Endothelial cell of umbilical vein (primary cell): ENCODE measurements around the gene ZNF837. TPM values are rescaled to one million over a fixed set of nuclear protein-coding genes. Genes with fewer than 3 reads are reported as not detected.
A peak's percentile ranks its signal among the peaks of the same experiment; 100 is the strongest.

Experiments used
- BruUV-seq: library from RNA; stranded (reverse); fragments of 400-500 nt; replicated peaks from 2 replicates; lab custom pipeline; 2021; lab: Mats Ljungman, UMichigan
- CTCF ChIA-PET: fragments of 300-600, 350-600 bp; sonication (Branson Sonifier 250); formaldehyde crosslinking; loops from one replicate; lab custom pipeline; 2021; ENCODE audit warnings: antibody characterized with exemption, inconsistent platforms; lab: Charles Lee
- POLR2A ChIA-PET: fragments of 300-600, 350-600 bp; sonication (Branson Sonifier 250); formaldehyde crosslinking; loops from one replicate; lab custom pipeline; 2021; ENCODE audit warnings: antibody characterized with exemption, inconsistent platforms; lab: Charles Lee
- DNase-seq: peaks from one replicate; pipeline ENCODE4 v3.0.0-alpha.2; 2011; ENCODE audit warnings: low read depth, low spot score
- FAIRE-seq: peaks from 2 replicates; lab custom pipeline; 2011; peaks lifted over from hg19 to GRCh38; lab: Jason Lieb, UNC
- H2AFZ ChIP-seq: 2 replicates; pipeline ENCODE4 v1.6.0; 2012; ENCODE audit warnings: low read depth, low read length, control low read depth, inconsistent platforms
- H3K27ac ChIP-seq: 2 replicates; pipeline ENCODE4 v1.5.1; 2011; ENCODE audit warnings: low read depth, mild to moderate bottlenecking, control low read depth, low read length, moderate library complexity; ENCODE audit not compliant: insufficient read depth
- H3K27me3 ChIP-seq, 2 experiments: 2 replicates each; pipeline versions ENCODE4 v1.6.0 to v1.6.1; 2011; ENCODE audit warnings: low read length in 2 of 2, mixed read lengths in 1 of 2; ENCODE audit not compliant: control insufficient read depth in 2 of 2, insufficient read depth in 2 of 2
- H3K36me3 ChIP-seq, 2 experiments: 2 replicates in 1 of 2; 3 replicates in 1 of 2; pipeline ENCODE4 v1.5.1; 2011; ENCODE audit warnings: low read length in 2 of 2, mild to moderate bottlenecking in 1 of 2, moderate library complexity in 1 of 2; ENCODE audit not compliant: control insufficient read depth in 2 of 2, insufficient read depth in 2 of 2; ENCODE audit errors: extremely low read depth in 1 of 2
- H3K4me1 ChIP-seq: 3 replicates; pipeline ENCODE4 v1.5.1; 2011; ENCODE audit warnings: mild to moderate bottlenecking, low read length; ENCODE audit not compliant: control insufficient read depth, insufficient read depth; ENCODE audit errors: extremely low read depth
- H3K4me2 ChIP-seq: 2 replicates; pipeline ENCODE4 v1.6.1; 2011; ENCODE audit warnings: low read length, control low read depth, mixed read lengths; ENCODE audit not compliant: insufficient read depth
- H3K4me3 ChIP-seq, 3 experiments: fragments of 200-600 bp in 1 of 3; sonication (generic), shearing (Covaris generic) in 1 of 3; replicated peaks in 1 of 3; 2 replicates each; pipeline ENCODE4 v1.5.1; 2011 to 2016; ENCODE audit warnings: control low read depth in 3 of 3, low read length in 3 of 3, mild to moderate bottlenecking in 2 of 3, inconsistent platforms in 1 of 3, low read depth in 1 of 3, moderate library complexity in 1 of 3; ENCODE audit not compliant: insufficient read depth in 1 of 3
- H3K79me2 ChIP-seq: 2 replicates; pipeline ENCODE4 v1.6.0; 2012; ENCODE audit warnings: low read length, inconsistent platforms; ENCODE audit not compliant: control insufficient read depth, insufficient read depth
- H3K9ac ChIP-seq: replicated peaks from 2 replicates; pipeline ENCODE3; 2011; ENCODE audit warnings: low read length, control low read depth; ENCODE audit not compliant: insufficient read depth; ENCODE audit errors: extremely low read depth
- H3K9me1 ChIP-seq: replicated peaks from 3 replicates; pipeline ENCODE4 v1.6.0; 2011; ENCODE audit warnings: mild to moderate bottlenecking, low read length; ENCODE audit not compliant: control insufficient read depth, insufficient read depth; ENCODE audit errors: extremely low read depth
- H3K9me3 ChIP-seq: replicated peaks from 2 replicates; pipeline ENCODE4 v1.5.1; 2012; ENCODE audit warnings: low read length, inconsistent platforms; ENCODE audit not compliant: control insufficient read depth, insufficient read depth
- H4K20me1 ChIP-seq: replicated peaks from 2 replicates; pipeline ENCODE3; 2011; ENCODE audit warnings: mild to moderate bottlenecking, low read length; ENCODE audit not compliant: control insufficient read depth, insufficient read depth; ENCODE audit errors: extremely low read depth
- EZH2 ChIP-seq: IDR thresholded peaks from 2 replicates; pipeline ENCODE4 v1.6.1; 2012; ENCODE audit warnings: borderline replicate concordance, low read depth, mild to moderate bottlenecking, moderate library complexity, low read length, inconsistent platforms; ENCODE audit not compliant: severe bottlenecking
- FOS ChIP-seq: IDR thresholded peaks from 2 replicates; pipeline ENCODE4 v1.6.1; 2011; ENCODE audit warnings: mild to moderate bottlenecking, low read length, moderate library complexity, borderline replicate concordance; ENCODE audit not compliant: insufficient read depth
- JUN ChIP-seq: IDR thresholded peaks from 2 replicates; pipeline ENCODE4 v1.6.1; 2011; ENCODE audit warnings: borderline replicate concordance, low read depth; ENCODE audit not compliant: insufficient read length, insufficient read depth
- MYC ChIP-seq: IDR thresholded peaks from one replicate; pipeline ENCODE4 v1.6.1; 2011; ENCODE audit warnings: mild to moderate bottlenecking, low read depth, low read length
- POLR2A ChIP-seq: IDR thresholded peaks from 2 replicates; pipeline ENCODE4 v1.6.1; 2012; ENCODE audit warnings: low read depth, mild to moderate bottlenecking, control low read depth, low read length
- POLR2AphosphoS5 ChIP-seq: IDR thresholded peaks from 2 replicates; pipeline ENCODE4 v1.6.1; 2012; ENCODE audit warnings: low read depth, mild to moderate bottlenecking, control low read depth, low read length, moderate library complexity; ENCODE audit not compliant: insufficient read depth
- dilution Hi-C: fragments of 300-500 bp; cut with MboI; formaldehyde crosslinking; loops from one replicate; pipeline ENCODE4 v1.15.0; 2019; ENCODE audit warnings: low sequenced_read_pairs; ENCODE audit not compliant: extremely low pct_ligation_motif_present
- intact Hi-C: fragments of 100-400 bp; cut with micrococcal nuclease; formaldehyde crosslinking; loops from one replicate; pipeline ENCODE4 v1.10.0; 2022
- polyA plus RNA-seq, 4 experiments: library from polyadenylated mRNA; depleted of rRNA in 3 of 4; stranded (reverse) in 3 of 4; unstranded in 1 of 4; fragments of >200 nt; gene quantifications; 2 replicates each; pipeline versions ENCODE4 v1.2.1 to v1.2.3, GENCODE V29; 2011 to 2012; ENCODE audit warnings: missing spikeins in 1 of 4
- total RNA-seq: library from RNA; stranded (reverse); gene quantifications from 2 replicates; pipeline ENCODE4 v1.2.3, GENCODE V29; 2021
- TF ChIP-seq, protein P1 (sequence below), 2 donors: IDR thresholded peaks; 1 replicate in 1 of 2; 2 replicates in 1 of 2; pipeline ENCODE4 v1.5.1; 2011; ENCODE audit warnings: low read length in 2 of 2, mild to moderate bottlenecking in 2 of 2, moderate library complexity in 2 of 2, control low read depth in 1 of 2, inconsistent platforms in 1 of 2, low read depth in 1 of 2; ENCODE audit not compliant: insufficient read depth in 1 of 2; ENCODE audit errors: extremely low read depth in 1 of 2
- TF ChIP-seq, protein P2 (sequence below): IDR thresholded peaks from 2 replicates; pipeline ENCODE4 v1.6.1; 2011; ENCODE audit not compliant: insufficient read depth, insufficient read length

ZNF837 gene
- total and polyA plus RNA-seq, 2 donors (not counting 3 experiments of a cell fraction or from before 2014, with no cell fraction given) = 1.4 to 1.6 TPM

DNA sequence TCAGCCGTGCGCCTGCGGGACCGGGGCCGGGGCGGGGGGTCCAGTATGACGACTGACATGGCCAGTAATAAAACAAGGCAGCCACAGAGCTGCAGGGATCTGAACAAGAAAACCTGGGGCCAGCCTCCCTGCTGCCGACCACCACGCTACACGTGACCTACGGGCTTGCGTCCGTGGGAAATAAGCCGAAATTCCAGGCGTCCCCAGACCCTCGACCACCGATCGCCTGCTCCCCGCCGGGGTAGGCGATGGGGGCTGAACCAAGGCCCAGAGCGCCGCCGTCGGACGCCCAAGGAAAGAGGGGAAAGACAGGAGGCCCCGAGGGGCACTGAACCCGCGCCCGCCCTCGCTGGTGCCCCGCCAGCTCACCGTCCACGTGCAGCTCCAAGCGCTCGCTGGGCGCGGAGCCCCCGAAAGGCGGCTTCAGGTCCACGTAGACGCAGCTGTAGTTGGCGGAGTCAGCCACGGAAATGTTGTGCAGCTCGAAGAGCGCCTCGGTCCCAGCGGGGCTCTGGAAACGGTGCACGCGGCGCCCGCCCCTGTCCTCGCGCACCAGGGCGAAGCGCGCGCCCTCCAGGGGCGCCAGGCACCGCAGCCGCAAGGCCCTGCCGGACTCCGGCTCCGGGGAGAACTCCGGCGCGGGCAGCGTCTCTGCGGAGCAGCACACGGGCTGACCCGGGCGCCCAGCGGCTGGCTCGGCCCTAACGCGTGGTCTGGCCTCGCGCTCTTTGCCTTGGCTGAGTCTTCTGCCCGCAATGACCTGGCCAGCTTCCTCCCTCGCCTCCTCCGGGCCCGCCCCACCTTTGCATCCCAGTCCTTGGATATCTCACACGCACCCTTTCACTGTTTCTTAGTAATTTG, 30.6 kb downstream of the ZNF837 start:
- H3K9ac ChIP-seq = no peak overlapping the region
- H3K36me3 ChIP-seq = no peaks in the 10 kb centered on the region
- ChIA-PET POLR2A (no interaction called here), CTCF (interaction anchor here (0.9 kb wide), 1 partner anchor 10 kb away, joined by 3 read pairs; no protein-coding TSS in a partner anchor)
- no peaks in the 10 kb centered on the region for H3K9me3 ChIP-seq
- no peaks in the 10 kb centered on the region for H3K79me2 ChIP-seq
- intact Hi-C loops (no loop called here), dilution Hi-C loops (no loop called here)
- peak overlapping the region; percentile 50 for H2AFZ ChIP-seq
- H3K27ac ChIP-seq = no peak overlapping the region
- peak overlapping the region; percentile 19 for H3K4me2 ChIP-seq
- H3K4me1 ChIP-seq = peaks cover 5% of the 10 kb centered on the region
- BruUV-seq = no TSS peak
- DNase-seq (no peak), FAIRE-seq (no peak)
- peaks cover 27 to 49% of the 10 kb centered on the region in 2 experiments for H3K27me3 ChIP-seq
- H3K9me1 ChIP-seq = no peaks in the 10 kb centered on the region
- no peaks in the 10 kb centered on the region for H4K20me1 ChIP-seq
- no peak overlapping the region for H3K4me3 ChIP-seq
- TF ChIP-seq, protein P1, sequence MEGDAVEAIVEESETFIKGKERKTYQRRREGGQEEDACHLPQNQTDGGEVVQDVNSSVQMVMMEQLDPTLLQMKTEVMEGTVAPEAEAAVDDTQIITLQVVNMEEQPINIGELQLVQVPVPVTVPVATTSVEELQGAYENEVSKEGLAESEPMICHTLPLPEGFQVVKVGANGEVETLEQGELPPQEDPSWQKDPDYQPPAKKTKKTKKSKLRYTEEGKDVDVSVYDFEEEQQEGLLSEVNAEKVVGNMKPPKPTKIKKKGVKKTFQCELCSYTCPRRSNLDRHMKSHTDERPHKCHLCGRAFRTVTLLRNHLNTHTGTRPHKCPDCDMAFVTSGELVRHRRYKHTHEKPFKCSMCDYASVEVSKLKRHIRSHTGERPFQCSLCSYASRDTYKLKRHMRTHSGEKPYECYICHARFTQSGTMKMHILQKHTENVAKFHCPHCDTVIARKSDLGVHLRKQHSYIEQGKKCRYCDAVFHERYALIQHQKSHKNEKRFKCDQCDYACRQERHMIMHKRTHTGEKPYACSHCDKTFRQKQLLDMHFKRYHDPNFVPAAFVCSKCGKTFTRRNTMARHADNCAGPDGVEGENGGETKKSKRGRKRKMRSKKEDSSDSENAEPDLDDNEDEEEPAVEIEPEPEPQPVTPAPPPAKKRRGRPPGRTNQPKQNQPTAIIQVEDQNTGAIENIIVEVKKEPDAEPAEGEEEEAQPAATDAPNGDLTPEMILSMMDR (IDR thresholded peaks at IDR 0.05; ENCODE audit: extremely low read depth in 1 of 2, insufficient read depth in 1 of 2, low read depth in 1 of 2, low read length in 2 of 2) = peak in 1 of 2 donors; percentile 22
- TF ChIP-seq EZH2 = peak; percentile 91
- no peak for TF ChIP-seq MYC

DNA sequence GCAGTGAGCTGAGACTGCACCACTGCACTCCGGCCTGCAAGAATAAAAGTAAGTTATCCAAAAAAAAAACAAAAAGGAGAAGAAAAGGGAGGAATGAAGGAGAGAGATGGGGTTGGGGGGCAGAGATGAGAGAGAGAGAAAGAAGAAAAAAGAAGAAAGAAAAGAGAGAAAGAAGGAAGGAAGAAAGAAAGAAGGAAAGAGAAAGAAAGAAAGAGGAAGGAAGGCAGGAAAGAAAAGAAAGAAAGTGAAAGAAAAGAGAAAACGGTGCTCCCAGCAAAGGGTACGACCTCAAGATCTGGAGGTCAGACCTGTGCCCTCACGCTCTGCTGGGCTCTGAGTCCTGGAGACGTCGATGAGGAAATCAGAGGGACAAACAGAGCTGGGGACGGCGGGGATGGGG, 31.2 kb downstream of the ZNF837 start:
- TF ChIP-seq, protein P2, sequence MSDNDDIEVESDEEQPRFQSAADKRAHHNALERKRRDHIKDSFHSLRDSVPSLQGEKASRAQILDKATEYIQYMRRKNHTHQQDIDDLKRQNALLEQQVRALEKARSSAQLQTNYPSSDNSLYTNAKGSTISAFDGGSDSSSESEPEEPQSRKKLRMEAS = no peak
- TF ChIP-seq MYC (no peak), POLR2AphosphoS5 (no peak), FOS (no peak), POLR2A (no peak), JUN (no peak)
- TF ChIP-seq, protein P1 (IDR thresholded peaks at IDR 0.05; ENCODE audit: extremely low read depth in 1 of 2, insufficient read depth in 1 of 2, low read depth in 1 of 2, low read length in 2 of 2) = no peak
- Histone ChIP-seq H4K20me1 (no peaks in the 10 kb centered on the region), H3K4me2 (no peak overlapping the region), H3K9ac (no peak overlapping the region), H3K4me1 (peaks cover 5% of the 10 kb centered on the region), H3K4me3 (no peak overlapping the region), H3K27me3 (peaks cover 22 to 45% of the 10 kb centered on the region in 2 experiments), H3K79me2 (no peaks in the 10 kb centered on the region), H3K9me1 (no peaks in the 10 kb centered on the region), H3K36me3 (no peaks in the 10 kb centered on the region), H2AFZ (no peak overlapping the region), H3K27ac (no peak overlapping the region), H3K9me3 (no peaks in the 10 kb centered on the region)
- no peak for FAIRE-seq
- CTCF ChIA-PET = interaction anchor here (0.9 kb wide), 1 partner anchor 10 kb away, joined by 3 read pairs; no protein-coding TSS in a partner anchor
- DNase-seq = no peak
- no TSS peak for BruUV-seq
- POLR2A ChIA-PET = no interaction called here
- dilution Hi-C loops = no loop called here
- intact Hi-C loops = no loop called here
